ENCODE data around the gene MAP4K1.

The MAP4K1 gene

DNA sequence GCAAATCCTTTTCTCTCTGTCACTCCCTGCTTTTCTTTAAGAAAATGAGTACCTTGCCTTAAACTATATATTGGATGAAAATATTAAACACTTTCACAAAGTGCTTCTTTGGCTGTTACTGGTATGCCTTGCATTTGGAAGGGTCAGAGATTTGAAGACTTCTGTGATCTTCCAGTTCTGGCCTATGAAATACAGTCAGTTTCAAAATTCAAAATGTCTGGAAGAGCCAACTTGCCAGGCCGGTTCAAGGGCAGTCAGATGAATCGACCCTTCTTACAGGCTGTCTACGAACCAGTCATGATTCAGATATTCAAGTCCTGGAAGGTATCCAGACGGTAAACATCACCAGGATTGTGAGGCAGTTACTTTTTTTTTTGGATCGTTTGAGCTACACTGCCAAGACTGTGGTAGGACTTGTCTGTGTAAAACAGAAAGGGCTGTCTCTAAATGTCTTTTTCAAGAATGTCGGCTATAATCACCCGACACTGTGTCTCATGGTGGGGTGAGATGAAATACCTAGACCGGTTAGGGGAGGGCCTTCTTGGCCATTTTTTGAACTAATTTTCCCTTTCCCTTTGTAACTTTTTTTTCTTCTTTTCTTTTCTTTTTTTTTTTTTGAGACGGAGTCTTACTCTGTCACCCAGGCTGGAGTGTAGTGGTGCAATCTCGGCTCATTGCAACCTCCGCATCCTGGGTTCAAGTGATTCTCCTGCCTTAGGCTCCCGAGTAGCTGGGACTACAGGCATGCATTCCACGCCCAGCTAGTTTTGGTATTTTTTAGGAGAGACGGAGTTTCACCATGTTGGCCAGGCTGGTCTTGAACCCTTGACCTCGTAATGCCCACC lies 40.9 kb upstream of the MAP4K1 start:
- TF ChIP-seq, protein P1, sequence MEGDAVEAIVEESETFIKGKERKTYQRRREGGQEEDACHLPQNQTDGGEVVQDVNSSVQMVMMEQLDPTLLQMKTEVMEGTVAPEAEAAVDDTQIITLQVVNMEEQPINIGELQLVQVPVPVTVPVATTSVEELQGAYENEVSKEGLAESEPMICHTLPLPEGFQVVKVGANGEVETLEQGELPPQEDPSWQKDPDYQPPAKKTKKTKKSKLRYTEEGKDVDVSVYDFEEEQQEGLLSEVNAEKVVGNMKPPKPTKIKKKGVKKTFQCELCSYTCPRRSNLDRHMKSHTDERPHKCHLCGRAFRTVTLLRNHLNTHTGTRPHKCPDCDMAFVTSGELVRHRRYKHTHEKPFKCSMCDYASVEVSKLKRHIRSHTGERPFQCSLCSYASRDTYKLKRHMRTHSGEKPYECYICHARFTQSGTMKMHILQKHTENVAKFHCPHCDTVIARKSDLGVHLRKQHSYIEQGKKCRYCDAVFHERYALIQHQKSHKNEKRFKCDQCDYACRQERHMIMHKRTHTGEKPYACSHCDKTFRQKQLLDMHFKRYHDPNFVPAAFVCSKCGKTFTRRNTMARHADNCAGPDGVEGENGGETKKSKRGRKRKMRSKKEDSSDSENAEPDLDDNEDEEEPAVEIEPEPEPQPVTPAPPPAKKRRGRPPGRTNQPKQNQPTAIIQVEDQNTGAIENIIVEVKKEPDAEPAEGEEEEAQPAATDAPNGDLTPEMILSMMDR (IDR thresholded peaks at IDR 0.05): no peak
- H3K4me3 ChIP-seq: peak overlapping the region; percentile 59
- no peak for DNase-seq (ENCODE audit: low spot score)
- peak overlapping the region; percentile 81 to 99 for H3K27ac ChIP-seq

DNA sequence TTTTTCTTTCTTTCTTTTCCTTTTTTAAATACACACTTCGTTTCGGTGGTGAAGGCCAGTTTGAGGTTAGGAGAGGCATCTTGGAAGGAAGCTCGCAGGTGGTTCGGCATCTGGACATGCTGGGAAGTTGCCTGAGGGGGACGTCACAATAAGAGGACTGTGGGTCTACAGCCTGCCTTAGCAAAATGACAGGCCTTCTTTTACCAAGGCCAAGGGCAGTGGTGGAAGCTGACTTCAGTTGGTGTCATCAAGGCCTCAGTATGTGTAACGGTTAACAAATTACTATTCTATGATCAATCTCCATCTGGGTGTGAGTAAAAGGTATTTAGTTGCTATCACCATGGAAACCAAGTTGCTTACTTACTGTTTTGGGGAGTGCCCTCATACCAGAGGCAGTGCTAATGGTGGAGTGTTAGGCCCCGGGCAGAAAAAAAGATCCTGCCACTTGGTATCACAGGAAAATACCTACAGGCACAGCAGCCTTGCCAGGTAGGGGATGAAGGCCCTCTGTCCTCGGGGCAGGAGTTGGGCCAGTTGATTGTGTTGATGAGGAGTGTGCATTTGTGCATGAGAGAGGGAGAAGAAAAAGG lies 40.0 kb upstream of the MAP4K1 start:
- Histone ChIP-seq H3K27ac (peak overlapping the region; percentile 81 to 99), H3K4me3 (peak overlapping the region; percentile 39)
- DNase-seq (ENCODE audit: low spot score): no peak
- TF ChIP-seq, protein P1 (IDR thresholded peaks at IDR 0.05): no peak

DNA sequence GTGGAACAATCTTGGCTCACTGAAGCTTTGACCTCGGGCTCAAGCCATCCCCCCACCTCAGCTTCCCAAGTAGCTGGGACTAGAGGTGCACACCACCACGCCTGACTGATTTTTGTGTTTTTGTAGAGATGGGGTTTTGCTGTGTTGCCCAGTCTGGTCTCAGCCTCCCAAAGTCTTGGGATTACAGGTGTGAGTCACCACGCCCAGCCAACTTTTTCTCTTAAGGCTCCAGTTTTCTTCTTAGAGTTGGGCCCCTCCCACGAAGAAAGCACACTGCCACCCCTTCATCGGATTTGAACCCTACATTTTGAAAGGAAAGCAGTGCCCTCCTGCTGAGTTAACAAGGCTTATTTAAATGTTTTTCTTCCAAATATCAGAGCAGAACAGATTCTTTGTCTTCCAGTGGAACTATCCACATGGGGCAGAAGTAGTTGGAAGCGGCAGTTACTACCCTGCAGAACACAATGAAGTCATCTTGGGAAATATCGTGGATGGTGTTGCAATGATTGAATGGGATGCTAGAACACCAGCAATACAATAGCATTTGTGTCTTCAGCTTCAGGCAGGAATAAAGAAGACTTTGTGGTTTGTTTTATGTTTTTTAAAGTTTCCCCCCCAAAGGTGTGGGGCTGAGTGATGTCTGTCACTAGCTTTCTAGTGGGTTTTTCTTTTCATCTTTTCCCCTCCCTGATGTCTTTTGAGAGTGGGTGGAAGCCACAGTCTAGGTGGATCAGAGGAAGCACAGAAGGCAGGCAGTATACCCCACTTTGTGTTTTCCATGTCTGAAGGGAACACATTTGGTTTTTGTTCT lies 38.6 kb upstream of the MAP4K1 start:
- peak overlapping the region; percentile 81 to 99 for H3K27ac ChIP-seq
- DNase-seq (ENCODE audit: low spot score): no peak
- TF ChIP-seq, protein P1 (IDR thresholded peaks at IDR 0.05): no peak
- peak overlapping the region; percentile 20 for H3K4me3 ChIP-seq

DNA sequence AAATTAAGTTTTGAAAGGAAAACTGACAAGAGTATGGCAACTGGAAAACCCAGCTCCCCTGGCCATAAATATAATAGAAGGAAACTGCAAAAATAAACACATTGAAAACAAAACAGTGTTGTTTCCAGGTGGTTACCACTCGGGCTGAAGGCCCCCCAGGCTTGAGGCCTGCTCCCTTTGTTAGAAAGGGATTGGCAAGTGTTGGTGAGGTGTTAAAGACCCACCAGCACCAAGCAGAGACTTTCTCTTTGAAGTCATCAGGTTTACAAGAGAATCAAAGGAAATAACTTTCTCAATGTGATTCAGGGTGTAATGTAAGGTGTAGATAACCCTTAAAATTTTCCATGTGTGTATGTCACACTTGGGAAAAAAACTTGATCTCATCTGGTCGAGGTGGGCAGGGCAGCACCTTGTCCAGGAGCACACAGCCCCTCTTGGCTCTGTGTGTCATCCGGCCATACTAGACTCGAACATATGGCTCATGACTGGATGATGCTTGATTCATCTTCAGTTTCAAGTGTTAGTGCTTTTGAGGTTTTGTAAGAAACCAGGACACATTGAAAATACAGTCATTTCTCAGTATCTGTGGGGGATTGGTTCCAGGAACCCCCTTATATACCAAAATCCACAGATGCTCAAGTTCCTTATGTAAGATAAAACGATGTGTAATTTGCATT lies 37.5 kb upstream of the MAP4K1 start:
- Histone ChIP-seq H3K27ac (peak overlapping the region; percentile 81 to 99), H3K4me3 (peak overlapping the region; percentile 20)
- TF ChIP-seq, protein P1 (IDR thresholded peaks at IDR 0.05): no peak
- no peak for DNase-seq (ENCODE audit: low spot score)

DNA sequence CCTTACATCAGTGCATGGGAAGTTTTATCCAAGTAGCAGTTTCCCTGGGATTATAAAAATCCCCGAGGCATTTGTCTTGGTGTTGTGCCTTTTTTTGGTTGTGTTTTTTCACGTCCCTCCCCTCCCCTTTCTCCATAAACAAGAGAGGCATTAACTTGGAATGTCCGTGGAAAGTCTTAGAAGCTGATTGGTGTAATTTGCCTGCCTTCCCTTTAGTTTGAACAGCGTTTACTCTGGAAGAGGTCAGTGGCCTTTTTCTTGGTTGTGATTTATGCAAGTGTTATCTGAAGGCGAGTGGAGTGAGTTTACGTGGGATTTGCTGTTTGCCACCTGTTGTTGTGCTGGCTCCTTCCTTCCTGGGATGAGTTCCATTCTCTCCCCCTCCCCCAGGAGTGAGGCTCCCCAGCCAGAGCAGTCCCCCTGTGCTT lies 36.9 kb upstream of the MAP4K1 start:
- TF ChIP-seq, protein P1 (IDR thresholded peaks at IDR 0.05): no peak
- Histone ChIP-seq H3K27ac (peak overlapping the region; percentile 81 to 99), H3K4me3 (no peak overlapping the region)
- no peak for DNase-seq (ENCODE audit: low spot score)

DNA sequence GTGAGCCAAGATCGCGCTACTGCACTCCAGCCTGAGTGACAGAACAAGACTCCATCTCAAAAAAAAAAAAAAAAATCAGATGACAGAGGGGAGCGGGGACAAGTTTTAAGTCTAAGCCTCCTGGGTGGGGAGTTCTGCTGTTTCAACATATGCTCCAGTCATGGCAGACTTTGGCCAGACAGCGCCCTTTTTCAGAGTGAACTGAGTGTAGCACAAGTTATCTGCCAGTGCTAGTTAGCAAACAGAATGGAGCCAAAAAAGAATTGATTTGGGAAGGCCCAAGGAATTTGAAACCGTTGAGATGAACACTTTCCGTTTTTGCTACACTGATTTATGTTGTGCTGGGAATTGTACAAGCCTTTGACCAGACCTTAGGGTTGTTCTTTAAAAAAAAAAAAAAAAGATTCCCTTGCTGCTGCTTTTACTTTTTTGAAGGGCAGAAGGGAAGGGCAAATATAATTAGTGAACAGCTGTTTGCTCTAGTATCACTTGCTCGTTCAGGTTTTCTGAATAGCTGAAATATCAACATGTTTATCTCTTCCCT lies 35.3 kb upstream of the MAP4K1 start:
- Histone ChIP-seq H3K27ac (peak overlapping the region; percentile 81 to 99), H3K4me3 (peak overlapping the region; percentile 97)
- DNase-seq (ENCODE audit: low spot score): no peak
- TF ChIP-seq, protein P1 (IDR thresholded peaks at IDR 0.05): no peak
